ENCODE data around the gene DNAL1. TPM values are rescaled to one million over a fixed set of nuclear protein-coding genes. Genes with fewer than 3 reads are reported as not detected.

DNAL1 gene
- total and polyA plus RNA-seq, 2 experiments from 2014 or later: 6.0 to 6.9 TPM

GRCh38 chr14:73713206-73713802 is 68.5 kb downstream of the DNAL1 start:
- peak overlapping the region; percentile 49 for H2AFZ ChIP-seq
- peaks cover 48% of the 10 kb centered on the region for H3K79me2 ChIP-seq
- H3K36me3 ChIP-seq (replicated peaks; ENCODE audit: insufficient read depth, low read depth): no peaks in the 10 kb centered on the region
- H3K4me2 ChIP-seq: peak overlapping the region; percentile 84
- no peaks in the 10 kb centered on the region for H3K9me2 ChIP-seq (replicated peaks; ENCODE audit: insufficient read depth)
- 7% methylated on average over 21 of the region's 21 CpGs for WGBS (ENCODE audit: low lambda C conversion rate, missing lambda C conversion rate)
- H3K27me3 ChIP-seq: no peaks in the 10 kb centered on the region
- peaks cover 34% of the 10 kb centered on the region for H3K4me1 ChIP-seq (ENCODE audit: insufficient read depth)
- no peaks in the 10 kb centered on the region for H3K9me3 ChIP-seq (ENCODE audit: low read depth)
- peak overlapping the region; percentile 89 for H3K4me3 ChIP-seq
- TF ChIP-seq EZH2 (IDR thresholded peaks at IDR 0.05; ENCODE audit: borderline replicate concordance) (no peak), EZH2phosphoT487 (IDR thresholded peaks at IDR 0.05; ENCODE audit: low read depth, severe bottlenecking, unreplicated experiment) (no peak), CTCF (IDR thresholded peaks at IDR 0.05; ENCODE audit: poor library complexity) (no peak)
- H4K20me1 ChIP-seq (ENCODE audit: insufficient read depth, poor library complexity, severe bottlenecking): peaks cover 20% of the 10 kb centered on the region
- H3K27ac ChIP-seq: peak overlapping the region; percentile 97
- DNase-seq (ENCODE audit: low spot score): no peak

GRCh38 chr14:73713803-73714655 is 69.2 kb downstream of the DNAL1 start, which contains the start of gene PNMA1:
Gene PNMA1 (minus strand): TSS chr14:73714384. CDS start chr14:73713639, 745 bp downstream.
- H3K27me3 ChIP-seq: no peaks in the 10 kb centered on the region
- H3K4me2 ChIP-seq: peak within 1 kb of the TSS; percentile 84
- peaks cover 48% of the 10 kb centered on the region for H3K79me2 ChIP-seq
- peak within 1 kb of the TSS; percentile 89 for H3K4me3 ChIP-seq
- H2AFZ ChIP-seq: peak within 1 kb of the TSS; percentile 49
- WGBS (ENCODE audit: low lambda C conversion rate, missing lambda C conversion rate): 1% methylated on average over 74 of the region's 113 CpGs
- peak within 1 kb of the TSS; percentile 97 for H3K27ac ChIP-seq
- H4K20me1 ChIP-seq (ENCODE audit: insufficient read depth, poor library complexity, severe bottlenecking): peaks cover 20% of the 10 kb centered on the region
- no peaks in the 10 kb centered on the region for H3K9me3 ChIP-seq (ENCODE audit: low read depth)
- TF ChIP-seq EZH2 (IDR thresholded peaks at IDR 0.05; ENCODE audit: borderline replicate concordance) (no peak), EZH2phosphoT487 (IDR thresholded peaks at IDR 0.05; ENCODE audit: low read depth, severe bottlenecking, unreplicated experiment) (no peak), CTCF (IDR thresholded peaks at IDR 0.05; ENCODE audit: poor library complexity) (no peak)
- no peaks in the 10 kb centered on the region for H3K9me2 ChIP-seq (replicated peaks; ENCODE audit: insufficient read depth)
- no peaks in the 10 kb centered on the region for H3K36me3 ChIP-seq (replicated peaks; ENCODE audit: insufficient read depth, low read depth)
- DNase-seq (ENCODE audit: low spot score): peak; percentile 95
- H3K4me1 ChIP-seq (ENCODE audit: insufficient read depth): peaks cover 41% of the 10 kb centered on the region

- Histone ChIP-seq H3K9me3 (ENCODE audit: low read depth) (no peaks in the 10 kb centered on the region), H3K4me3 (peak overlapping the region; percentile 89), H4K20me1 (ENCODE audit: insufficient read depth, poor library complexity, severe bottlenecking) (peaks cover 20% of the 10 kb centered on the region), H3K79me2 (peaks cover 44% of the 10 kb centered on the region), H3K27me3 (no peaks in the 10 kb centered on the region), H2AFZ (no peak overlapping the region), H3K4me1 (ENCODE audit: insufficient read depth) (peaks cover 41% of the 10 kb centered on the region), H3K9me2 (replicated peaks; ENCODE audit: insufficient read depth) (no peaks in the 10 kb centered on the region), H3K27ac (peak overlapping the region; percentile 97), H3K4me2 (peak overlapping the region; percentile 84), H3K36me3 (replicated peaks; ENCODE audit: insufficient read depth, low read depth) (no peaks in the 10 kb centered on the region)
- no peak for DNase-seq (ENCODE audit: low spot score)
- WGBS (ENCODE audit: low lambda C conversion rate, missing lambda C conversion rate): 48% methylated on average over 7 of the region's 7 CpGs
- no peak for TF ChIP-seq EZH2 (IDR thresholded peaks at IDR 0.05; ENCODE audit: borderline replicate concordance)
- TF ChIP-seq CTCF (IDR thresholded peaks at IDR 0.05; ENCODE audit: poor library complexity): no peak
- no peak for TF ChIP-seq EZH2phosphoT487 (IDR thresholded peaks at IDR 0.05; ENCODE audit: low read depth, severe bottlenecking, unreplicated experiment)
Measured at GRCh38 chr14:73714656-73715081, 69.9 kb downstream of the DNAL1 start.
